Lower leg skin (tissue), 3 donors: Measurements from ENCODE around the gene UBAC2.

ENCODE experiments used
- CTCF ChIP-seq, 3 donors: fragments of 450-650 bp; IDR thresholded peaks; one replicate each; pipeline ENCODE4 v1.5.1; 2016; ENCODE audit warnings: antibody characterized with exemption in 3 of 3, mild to moderate bottlenecking in 3 of 3, moderate library complexity in 2 of 3
- POLR2A ChIP-seq, 2 donors: fragments of 450-650 bp; IDR thresholded peaks; one replicate each; pipeline ENCODE4 v1.6.1; 2016 to 2017; ENCODE audit warnings: antibody characterized with exemption in 2 of 2, mild to moderate bottlenecking in 1 of 2, moderate library complexity in 1 of 2

- TF ChIP-seq CTCF (IDR thresholded peaks at IDR 0.05) (no peak), POLR2A (IDR thresholded peaks at IDR 0.05) (no peak)
Observed at GRCh38 chr13:99191336-99191899, 9.2 kb upstream of the UBAC2 start.
